ENCODE measurements around the gene TCF3. TPM values are rescaled to one million over a fixed set of nuclear protein-coding genes. Genes with fewer than 3 reads are reported as not detected.

Gene TCF3
- total RNA-seq, 3 donors from 2014 or later: 54.4 to 57.7 (median 57.4) TPM

DNA sequence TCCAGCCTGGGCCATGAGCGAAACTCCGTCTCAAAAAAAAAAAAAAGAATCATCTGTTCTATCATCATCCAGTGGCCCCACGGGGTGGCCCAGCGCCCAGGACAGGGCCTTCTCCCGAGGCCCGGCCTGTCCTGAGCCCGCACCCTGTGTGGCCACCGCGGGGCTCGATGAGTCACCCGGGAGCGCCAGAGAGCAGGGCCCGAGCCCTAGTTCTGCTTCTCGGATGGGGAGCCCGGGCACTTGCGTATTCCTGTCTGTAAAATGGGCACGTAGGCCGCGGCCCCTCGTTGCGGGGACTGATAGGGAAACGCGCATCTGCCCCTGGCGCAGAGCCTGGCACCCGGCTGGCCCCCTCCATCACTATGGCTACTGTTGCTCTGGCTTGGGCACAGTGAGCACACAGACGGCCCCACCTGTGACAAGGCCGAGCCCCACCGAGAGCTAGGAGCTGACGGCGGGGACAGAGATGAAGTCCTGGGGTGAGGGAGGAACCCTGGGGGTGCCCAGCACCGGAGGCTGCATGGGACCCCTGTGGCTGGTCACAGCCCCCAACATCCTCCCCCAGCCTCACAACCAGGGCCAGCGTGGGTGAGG lies 25.9 kb downstream of the TCF3 start:
- TF ChIP-seq, protein P1, sequence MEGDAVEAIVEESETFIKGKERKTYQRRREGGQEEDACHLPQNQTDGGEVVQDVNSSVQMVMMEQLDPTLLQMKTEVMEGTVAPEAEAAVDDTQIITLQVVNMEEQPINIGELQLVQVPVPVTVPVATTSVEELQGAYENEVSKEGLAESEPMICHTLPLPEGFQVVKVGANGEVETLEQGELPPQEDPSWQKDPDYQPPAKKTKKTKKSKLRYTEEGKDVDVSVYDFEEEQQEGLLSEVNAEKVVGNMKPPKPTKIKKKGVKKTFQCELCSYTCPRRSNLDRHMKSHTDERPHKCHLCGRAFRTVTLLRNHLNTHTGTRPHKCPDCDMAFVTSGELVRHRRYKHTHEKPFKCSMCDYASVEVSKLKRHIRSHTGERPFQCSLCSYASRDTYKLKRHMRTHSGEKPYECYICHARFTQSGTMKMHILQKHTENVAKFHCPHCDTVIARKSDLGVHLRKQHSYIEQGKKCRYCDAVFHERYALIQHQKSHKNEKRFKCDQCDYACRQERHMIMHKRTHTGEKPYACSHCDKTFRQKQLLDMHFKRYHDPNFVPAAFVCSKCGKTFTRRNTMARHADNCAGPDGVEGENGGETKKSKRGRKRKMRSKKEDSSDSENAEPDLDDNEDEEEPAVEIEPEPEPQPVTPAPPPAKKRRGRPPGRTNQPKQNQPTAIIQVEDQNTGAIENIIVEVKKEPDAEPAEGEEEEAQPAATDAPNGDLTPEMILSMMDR (IDR thresholded peaks at IDR 0.05): no peak
- no peaks in the 10 kb centered on the region for H3K9me3 ChIP-seq
- DNase-seq: no peak
- H3K4me3 ChIP-seq: no peak overlapping the region
- no peaks in the 10 kb centered on the region for H3K4me1 ChIP-seq (ENCODE audit: low read depth)
- intact Hi-C loops (cut with DNase I, micrococcal nuclease): no loop called here
- ATAC-seq: no peak
- H3K36me3 ChIP-seq (ENCODE audit: low read depth): no peaks in the 10 kb centered on the region

DNA sequence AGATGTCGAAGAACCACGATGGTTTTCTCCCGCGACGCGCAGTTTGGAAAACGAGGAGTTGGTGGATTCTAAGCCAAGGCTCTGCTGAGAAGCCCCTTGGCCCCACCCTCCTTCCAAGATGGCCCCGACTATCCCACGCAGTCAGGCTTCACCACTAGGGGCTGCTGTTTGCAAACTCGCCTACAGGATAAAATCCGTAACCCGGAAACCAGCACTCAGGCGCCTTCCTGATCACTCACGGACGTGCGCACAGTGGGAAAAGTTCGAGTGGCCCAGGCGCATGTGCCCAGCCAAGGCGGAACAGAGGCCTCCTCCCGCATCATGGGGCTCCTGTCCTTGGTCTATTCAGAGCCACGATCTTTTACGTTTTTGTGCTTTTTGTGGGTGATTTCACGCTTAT lies 28.0 kb downstream of the TCF3 start:
- H3K4me3 ChIP-seq: no peak overlapping the region
- ATAC-seq: peak; percentile 51
- peak in 2 of 3 donors; percentile 57 to 64 for DNase-seq
- H3K9me3 ChIP-seq: no peaks in the 10 kb centered on the region
- H3K4me1 ChIP-seq (ENCODE audit: low read depth): no peaks in the 10 kb centered on the region
- TF ChIP-seq, protein P1 (IDR thresholded peaks at IDR 0.05): no peak
- intact Hi-C loops (cut with DNase I, micrococcal nuclease): no loop called here
- H3K36me3 ChIP-seq (ENCODE audit: low read depth): no peaks in the 10 kb centered on the region

DNA sequence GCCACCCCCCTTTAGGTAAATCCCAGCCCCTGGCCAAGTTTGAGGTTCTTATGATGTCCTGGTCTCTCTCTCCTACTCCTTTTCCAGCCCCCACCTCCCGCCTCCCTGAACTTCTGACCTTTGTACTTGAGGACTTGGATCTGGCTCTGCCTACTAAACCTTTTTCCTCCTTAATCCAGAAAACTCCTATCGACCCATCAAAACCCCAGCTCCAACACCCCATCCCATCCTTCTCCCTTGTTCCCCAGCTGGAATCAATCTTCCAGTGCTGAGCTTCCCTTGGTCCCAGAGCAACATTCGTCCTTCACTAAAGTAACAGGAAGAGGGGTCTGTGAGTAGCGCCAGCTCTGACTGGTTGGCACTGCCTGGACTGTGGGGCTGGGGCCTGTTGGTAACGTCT lies 29.9 kb downstream of the TCF3 start:
- DNase-seq: no peak
- TF ChIP-seq, protein P1 (IDR thresholded peaks at IDR 0.05): no peak
- ATAC-seq: no peak
- intact Hi-C loops (cut with DNase I, micrococcal nuclease): no loop called here
- Histone ChIP-seq H3K4me1 (ENCODE audit: low read depth) (no peaks in the 10 kb centered on the region), H3K4me3 (no peak overlapping the region), H3K9me3 (no peaks in the 10 kb centered on the region), H3K36me3 (ENCODE audit: low read depth) (no peaks in the 10 kb centered on the region)

DNA sequence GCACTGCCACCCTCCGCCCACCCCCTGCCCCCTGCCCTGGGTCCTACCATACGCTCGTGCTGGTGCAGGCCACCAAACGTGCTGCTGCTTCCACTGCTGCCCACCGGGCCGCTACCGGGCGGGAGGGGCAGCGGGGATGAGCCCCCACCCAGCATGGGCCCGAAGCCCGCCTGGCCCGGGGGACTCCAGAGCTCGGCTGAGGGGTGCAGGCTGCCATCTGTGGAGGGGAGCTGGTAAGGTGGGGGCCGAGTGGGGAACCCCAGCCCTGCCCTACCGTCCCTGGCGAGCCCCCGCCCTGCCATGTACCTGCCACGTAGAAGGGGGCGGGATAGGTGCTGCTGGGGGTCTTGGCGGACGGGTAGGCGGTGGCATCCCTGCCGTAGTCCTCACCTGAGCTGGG lies 30.4 kb downstream of the TCF3 start:
- intact Hi-C loops (cut with DNase I, micrococcal nuclease): no loop called here
- TF ChIP-seq, protein P1 (IDR thresholded peaks at IDR 0.05): no peak
- ATAC-seq: no peak
- Histone ChIP-seq H3K4me3 (no peak overlapping the region), H3K4me1 (ENCODE audit: low read depth) (no peaks in the 10 kb centered on the region), H3K9me3 (no peaks in the 10 kb centered on the region), H3K36me3 (ENCODE audit: low read depth) (no peaks in the 10 kb centered on the region)
- no peak for DNase-seq

DNA sequence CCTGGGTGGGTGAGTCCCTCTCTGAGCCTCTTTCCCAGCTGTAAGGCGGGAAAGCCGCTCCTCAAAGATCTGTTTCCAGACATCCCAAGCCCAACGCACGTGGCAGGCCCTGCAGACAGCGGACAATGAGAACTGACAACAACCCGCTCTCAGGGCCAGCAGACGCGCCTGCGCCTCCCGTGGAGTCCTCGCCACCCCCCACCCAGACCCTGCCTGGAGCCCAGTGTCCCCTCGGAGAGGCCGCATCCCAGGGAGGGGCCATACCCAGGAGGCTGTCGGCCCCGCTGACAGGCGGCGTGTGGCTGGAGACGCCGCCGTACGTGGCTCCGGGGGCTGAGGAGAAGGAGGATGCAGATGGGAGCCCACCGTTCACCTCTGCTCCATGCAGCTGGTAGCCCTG lies 30.8 kb downstream of the TCF3 start:
- Histone ChIP-seq H3K36me3 (ENCODE audit: low read depth) (no peaks in the 10 kb centered on the region), H3K4me1 (ENCODE audit: low read depth) (no peaks in the 10 kb centered on the region), H3K9me3 (no peaks in the 10 kb centered on the region), H3K4me3 (no peak overlapping the region)
- TF ChIP-seq, protein P1 (IDR thresholded peaks at IDR 0.05): no peak
- no peak for ATAC-seq
- DNase-seq: no peak
- intact Hi-C loops (cut with DNase I, micrococcal nuclease): no loop called here

DNA sequence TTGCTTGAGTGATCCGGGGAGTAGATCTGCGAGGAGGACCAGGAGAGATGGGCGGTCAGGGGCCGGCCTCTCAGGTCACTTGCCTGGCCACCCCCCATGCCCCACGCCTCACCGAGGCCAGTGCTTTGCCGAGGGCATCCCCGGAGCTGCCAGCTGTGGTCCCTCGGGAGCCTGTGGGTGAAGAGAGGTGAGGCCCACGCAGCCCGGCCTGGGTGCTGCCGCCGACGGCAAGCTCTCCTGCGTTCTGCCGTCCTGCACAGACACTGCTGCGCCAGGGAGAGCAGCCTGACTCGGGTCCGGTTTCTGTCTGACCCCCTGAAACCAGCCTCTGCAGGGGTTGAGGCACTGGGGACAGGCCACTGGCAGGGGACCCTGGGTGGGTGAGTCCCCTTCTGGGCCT lies 31.4 kb downstream of the TCF3 start:
- no peak for DNase-seq
- H3K4me1 ChIP-seq (ENCODE audit: low read depth): no peaks in the 10 kb centered on the region
- H3K9me3 ChIP-seq: no peaks in the 10 kb centered on the region
- H3K36me3 ChIP-seq (ENCODE audit: low read depth): no peaks in the 10 kb centered on the region
- TF ChIP-seq, protein P1 (IDR thresholded peaks at IDR 0.05): no peak
- H3K4me3 ChIP-seq: no peak overlapping the region
- intact Hi-C loops (cut with DNase I, micrococcal nuclease): no loop called here
- no peak for ATAC-seq
